Endothelial cell (in vitro differentiated cells): ENCODE results near the gene LGALS7. TPM values are rescaled to one million over a fixed set of nuclear protein-coding genes. Genes with fewer than 3 reads are reported as not detected.

Experiments
- DNase-seq: peaks from one replicate; pipeline ENCODE4 v3.0.0; 2021; ENCODE audit warnings: low spot score
- H3K27ac Mint-ChIP-seq: one replicate; pipeline ENCODE4 v1.8.0; 2021; ENCODE audit warnings: mixed read lengths, inconsistent platforms; ENCODE audit not compliant: unreplicated experiment
- H3K27me3 Mint-ChIP-seq: one replicate; pipeline ENCODE4 v1.8.0; 2021; ENCODE audit warnings: mild to moderate bottlenecking, moderate library complexity, mixed read lengths, inconsistent platforms; ENCODE audit not compliant: unreplicated experiment
- H3K36me3 Mint-ChIP-seq: one replicate; pipeline ENCODE4 v1.8.0; 2021; ENCODE audit warnings: mild to moderate bottlenecking, low read depth, mixed read lengths, inconsistent platforms; ENCODE audit not compliant: unreplicated experiment
- H3K4me1 Mint-ChIP-seq: one replicate; pipeline ENCODE4 v1.8.0; 2021; ENCODE audit warnings: mild to moderate bottlenecking, mixed read lengths, inconsistent platforms; ENCODE audit not compliant: unreplicated experiment
- H3K4me3 Mint-ChIP-seq: one replicate; pipeline ENCODE4 v1.8.0; 2021; ENCODE audit warnings: mild to moderate bottlenecking, mixed read lengths, inconsistent platforms; ENCODE audit not compliant: unreplicated experiment
- H3K9me3 Mint-ChIP-seq: one replicate; pipeline ENCODE4 v1.8.0; 2021; ENCODE audit warnings: mixed read lengths, inconsistent platforms; ENCODE audit not compliant: unreplicated experiment
- CTCF ChIP-seq: fragments of 200-600 bp; sonication (generic); IDR thresholded peaks from one replicate; pipeline ENCODE4 v1.5.0; 2021; ENCODE audit warnings: antibody characterized with exemption; ENCODE audit not compliant: unreplicated experiment
- total RNA-seq: library from RNA; stranded (reverse); fragmentation: NEBNext Ultra II Directional; extraction: Animal tissue kit (Norgen Biotek cat#: 25700); gene quantifications from one replicate; pipeline ENCODE4 v1.2.1, GENCODE V29; 2021; ENCODE audit not compliant: unreplicated experiment

LGALS7 gene
- total RNA-seq, 1 donor from 2014 or later, result 3.6 TPM

GRCh38 chr19:38743394-38744297, 29.7 kb downstream of the LGALS7 start:
- TF ChIP-seq CTCF, result no peak
- no peak overlapping the region for H3K4me3 Mint-ChIP-seq
- H3K4me1 Mint-ChIP-seq, result no peaks in the 10 kb centered on the region
- H3K27me3 Mint-ChIP-seq, result peaks cover 8% of the 10 kb centered on the region
- H3K36me3 Mint-ChIP-seq, result no peaks in the 10 kb centered on the region
- no peak for DNase-seq
- H3K9me3 Mint-ChIP-seq, result no peaks in the 10 kb centered on the region
- H3K27ac Mint-ChIP-seq, result no peak overlapping the region

- Mint-ChIP-seq H3K27me3 (peaks cover 9% of the 10 kb centered on the region), H3K27ac (no peak overlapping the region), H3K9me3 (no peaks in the 10 kb centered on the region), H3K36me3 (peaks cover 2% of the 10 kb centered on the region), H3K4me3 (no peak overlapping the region), H3K4me1 (peaks cover under 1% of the 10 kb centered on the region)
- DNase-seq, result no peak
- no peak for TF ChIP-seq CTCF
Observed at GRCh38 chr19:38742906-38743305, 30.4 kb downstream of the LGALS7 start.

GRCh38 chr19:38742296-38742695, 31.0 kb downstream of the LGALS7 start:
- Mint-ChIP-seq H3K4me1 (peaks cover 6% of the 10 kb centered on the region), H3K27me3 (peaks cover 12% of the 10 kb centered on the region), H3K4me3 (no peak overlapping the region), H3K27ac (no peak overlapping the region), H3K9me3 (no peaks in the 10 kb centered on the region), H3K36me3 (peaks cover 5% of the 10 kb centered on the region)
- no peak for TF ChIP-seq CTCF
- DNase-seq, result no peak

GRCh38 chr19:38741670-38742069, 31.6 kb downstream of the LGALS7 start:
- H3K4me3 Mint-ChIP-seq, result no peak overlapping the region
- TF ChIP-seq CTCF, result no peak
- H3K4me1 Mint-ChIP-seq, result peaks cover 6% of the 10 kb centered on the region
- H3K27me3 Mint-ChIP-seq, result peaks cover 12% of the 10 kb centered on the region
- no peak overlapping the region for H3K27ac Mint-ChIP-seq
- no peaks in the 10 kb centered on the region for H3K9me3 Mint-ChIP-seq
- peaks cover 5% of the 10 kb centered on the region for H3K36me3 Mint-ChIP-seq
- DNase-seq, result no peak

GRCh38 chr19:38740932-38741331, 32.4 kb downstream of the LGALS7 start:
- H3K36me3 Mint-ChIP-seq, result peaks cover 5% of the 10 kb centered on the region
- peaks cover 12% of the 10 kb centered on the region for H3K27me3 Mint-ChIP-seq
- H3K9me3 Mint-ChIP-seq, result no peaks in the 10 kb centered on the region
- H3K4me3 Mint-ChIP-seq, result no peak overlapping the region
- peaks cover 6% of the 10 kb centered on the region for H3K4me1 Mint-ChIP-seq
- TF ChIP-seq CTCF, result no peak
- no peak for DNase-seq
- H3K27ac Mint-ChIP-seq, result no peak overlapping the region
